HCT116 (cell line): ENCODE data around the gene TOR2A. TPM values are rescaled to one million over a fixed set of nuclear protein-coding genes. Genes with fewer than 3 reads are reported as not detected.

Source experiments
- ATAC-seq: fragments of 200-7000 bp; cut with Tn5 transposase; 2 replicates; pipeline ENCODE4 v1.9.1; 2020; ENCODE audit warnings: mild to moderate bottlenecking, moderate library complexity
- BruUV-seq: library from RNA; stranded (reverse); fragments of 400-500 nt; replicated peaks from 2 replicates; lab custom pipeline; 2021; lab: Mats Ljungman, UMichigan
- CTCF ChIA-PET: fragments of 300-600 bp; sonication (Branson Sonifier 250); formaldehyde crosslinking; loops from one replicate; lab custom pipeline; 2021; ENCODE audit warnings: antibody characterized with exemption; lab: Charles Lee
- POLR2A ChIA-PET: fragments of 300-600, 350-600 bp; sonication (Branson Sonifier 250); formaldehyde crosslinking; loops from one replicate; lab custom pipeline; 2021; ENCODE audit warnings: antibody characterized with exemption; lab: Charles Lee
- RAD21 ChIA-PET, 2 experiments: fragments of 300-600 bp; sonication (Branson Sonifier 250); formaldehyde crosslinking; loops; one replicate each; lab custom pipeline; 2023; ENCODE audit warnings: low total read pairs in 2 of 2; ENCODE audit not compliant: uncharacterized antibody in 2 of 2, unreplicated experiment in 2 of 2, low non-redundant PET in 1 of 2; lab: Charles Lee
- DNase-seq: peaks from one replicate; pipeline ENCODE4 v3.0.0-alpha.2; 2010; ENCODE audit warnings: low read depth, low spot score
- H2AFZ ChIP-seq: fragments of 200-600 bp; shearing (Covaris generic), sonication (generic); 2 replicates; pipeline ENCODE4 v1.6.1; 2017; ENCODE audit warnings: low read depth, mixed run types, mixed read lengths, antibody characterized with exemption, low read length; ENCODE audit not compliant: poor library complexity, severe bottlenecking
- H3K27ac ChIP-seq: 2 replicates; pipeline ENCODE4 v1.5.1; 2012; ENCODE audit warnings: low read depth, low read length
- H3K27me3 ChIP-seq: fragments of 200-600 bp; sonication (generic); 2 replicates; pipeline ENCODE4 v1.6.1; 2016; ENCODE audit warnings: mixed run types, low read length, mixed read lengths; ENCODE audit not compliant: insufficient read depth
- H3K36me3 ChIP-seq, 2 experiments: fragments of 200-500 bp in 1 of 2; fragments of 200-600 bp in 1 of 2; sonication (Bioruptor generic) in 1 of 2; sonication (generic) in 1 of 2; 2 replicates each; pipeline versions ENCODE4 v1.5.1 to v1.6.1; 2014 to 2016; ENCODE audit warnings: low read length in 2 of 2, inconsistent platforms in 1 of 2, mixed read lengths in 1 of 2, mixed run types in 1 of 2; ENCODE audit not compliant: insufficient read depth in 2 of 2, control insufficient read depth in 1 of 2
- H3K4me1 ChIP-seq, 2 experiments: fragments of 200-600 bp in 1 of 2; sonication (generic) in 1 of 2; 2 replicates each; pipeline versions ENCODE4 v1.5.1 to v1.6.1; 2012 to 2017; ENCODE audit warnings: low read length in 2 of 2, inconsistent platforms in 1 of 2, mild to moderate bottlenecking in 1 of 2, mixed read lengths in 1 of 2, mixed run types in 1 of 2, moderate library complexity in 1 of 2; ENCODE audit not compliant: insufficient read depth in 2 of 2, control insufficient read depth in 1 of 2
- H3K4me2 ChIP-seq: fragments of 200-600 bp; sonication (generic); 2 replicates; pipeline ENCODE4 v1.6.1; 2017; ENCODE audit warnings: mixed run types, low read length, mixed read lengths
- H3K4me3 ChIP-seq, 2 experiments: fragments of 200-600 bp in 1 of 2; sonication (generic) in 1 of 2; replicated peaks in 1 of 2; 2 replicates each; pipeline ENCODE4 v1.5.1; 2011 to 2016; ENCODE audit warnings: low read length in 2 of 2, control low read depth in 1 of 2, low read depth in 1 of 2, mild to moderate bottlenecking in 1 of 2, mixed read lengths in 1 of 2, mixed run types in 1 of 2
- H3K79me2 ChIP-seq: fragments of 200-600 bp; sonication (generic); 2 replicates; pipeline ENCODE4 v1.6.1; 2017; ENCODE audit warnings: mild to moderate bottlenecking, mixed run types, low read length, moderate library complexity, mixed read lengths; ENCODE audit not compliant: insufficient read depth
- H3K9ac ChIP-seq: fragments of 200-600 bp; sonication (generic); 2 replicates; pipeline ENCODE4 v1.6.1; 2016; ENCODE audit warnings: low read length, mixed read lengths
- H3K9me2 ChIP-seq: fragments of 200-600 bp; sonication (generic), shearing (Covaris generic); 2 replicates; pipeline ENCODE4 v1.6.1; 2017; ENCODE audit warnings: mixed run types, mild to moderate bottlenecking, moderate library complexity; ENCODE audit not compliant: insufficient read depth
- H3K9me3 ChIP-seq, 2 experiments: fragments of 200-500 bp in 1 of 2; fragments of 200-600 bp in 1 of 2; sonication (Bioruptor generic) in 1 of 2; sonication (generic) in 1 of 2; 2 replicates each; pipeline ENCODE4 v1.6.1; 2014 to 2017; ENCODE audit warnings: low read length in 2 of 2, mixed read lengths in 2 of 2, inconsistent platforms in 1 of 2, low read depth in 1 of 2, mild to moderate bottlenecking in 1 of 2, mixed run types in 1 of 2, moderate library complexity in 1 of 2; ENCODE audit not compliant: control insufficient read depth in 1 of 2, insufficient read depth in 1 of 2
- H4K20me1 ChIP-seq: fragments of 200-600 bp; sonication (generic), shearing (Covaris generic); 2 replicates; pipeline ENCODE4 v1.6.1; 2017; ENCODE audit warnings: mixed run types, mild to moderate bottlenecking, moderate library complexity; ENCODE audit not compliant: insufficient read depth
- CBX3 ChIP-seq: IDR thresholded peaks from 2 replicates; pipeline ENCODE4 v1.6.1; 2012; ENCODE audit warnings: low read depth
- CEBPB ChIP-seq: IDR thresholded peaks from 2 replicates; pipeline ENCODE4 v1.6.1; 2012; ENCODE audit warnings: low read depth
- CTCF ChIP-seq, 3 experiments: fragments of 200-600 bp in 1 of 3; sonication (generic) in 1 of 3; IDR thresholded peaks in 2 of 3; conservative IDR thresholded peaks in 1 of 3; 2 replicates each; pipeline ENCODE4 v1.5.1; 2012 to 2017; ENCODE audit warnings: low read depth in 2 of 3, low read length in 2 of 3, antibody characterized with exemption in 1 of 3, borderline replicate concordance in 1 of 3, control low read depth in 1 of 3, mild to moderate bottlenecking in 1 of 3, mixed read lengths in 1 of 3, mixed run types in 1 of 3, moderate library complexity in 1 of 3; ENCODE audit not compliant: insufficient read depth in 1 of 3
- EGR1 ChIP-seq: IDR thresholded peaks from 2 replicates; pipeline ENCODE4 v1.6.1; 2012; ENCODE audit warnings: low read depth
- EZH2 ChIP-seq: fragments of 200-600 bp; sonication (generic); IDR thresholded peaks from 2 replicates; pipeline ENCODE4 v1.6.1; 2017; ENCODE audit warnings: antibody characterized with exemption, mixed run types
- EZH2phosphoT487 ChIP-seq: fragments of 200-600 bp; IDR thresholded peaks from 2 replicates; pipeline ENCODE4 v1.6.1; 2018; ENCODE audit warnings: antibody characterized with exemption, borderline replicate concordance
- FOSL1 ChIP-seq: IDR thresholded peaks from 2 replicates; pipeline ENCODE4 v1.6.1; 2012; ENCODE audit warnings: low read depth
- JUND ChIP-seq: IDR thresholded peaks from 2 replicates; pipeline ENCODE4 v1.6.1; 2012
- POLR2A ChIP-seq: IDR thresholded peaks from 2 replicates; pipeline ENCODE4 v1.7.0; 2011; ENCODE audit warnings: borderline replicate concordance; ENCODE audit not compliant: insufficient read depth, insufficient read length; ENCODE audit errors: extremely low read depth
- RAD21 ChIP-seq: IDR thresholded peaks from 2 replicates; pipeline ENCODE4 v1.6.1; 2012; ENCODE audit warnings: low read depth, mild to moderate bottlenecking
- SP1 ChIP-seq: IDR thresholded peaks from 2 replicates; pipeline ENCODE4 v1.6.1; 2012; ENCODE audit warnings: low read depth
- SRF ChIP-seq: IDR thresholded peaks from 2 replicates; pipeline ENCODE4 v1.6.1; 2012; ENCODE audit warnings: low read depth
- YY1 ChIP-seq: IDR thresholded peaks from 2 replicates; pipeline ENCODE4 v1.6.1; 2011; ENCODE audit warnings: low read length, low read depth, moderate library complexity, mild to moderate bottlenecking; ENCODE audit not compliant: insufficient replicate concordance; ENCODE audit errors: extremely low read depth
- intact Hi-C: fragments of 100-400 bp; cut with micrococcal nuclease; formaldehyde crosslinking; loops from 2 replicates; pipeline ENCODE4 v1.10.0; 2022
- total RNA-seq: library from RNA; stranded (reverse); gene quantifications from one replicate; pipeline ENCODE4 v1.2.1, GENCODE V29; 2021; ENCODE audit not compliant: unreplicated experiment
- TF ChIP-seq, protein P1 (sequence below): IDR thresholded peaks from 2 replicates; pipeline ENCODE4 v1.6.1; 2012
- TF ChIP-seq, protein P2 (sequence below): IDR thresholded peaks from 2 replicates; pipeline ENCODE4 v1.6.1; 2012

The TOR2A gene
- total RNA-seq, 1 experiment from 2014 or later: 12.0 TPM

GRCh38 chr9:127776195-127776923 lies 41.3 kb upstream of the TOR2A start:
- BruUV-seq: no TSS peak
- Histone ChIP-seq H3K9ac (no peak overlapping the region), H3K9me2 (no peaks in the 10 kb centered on the region), H3K4me3 (no peak overlapping the region), H3K36me3 (no peaks in the 10 kb centered on the region), H3K79me2 (no peaks in the 10 kb centered on the region), H3K9me3 (no peaks in the 10 kb centered on the region), H3K4me1 (peaks cover 6 to 7% of the 10 kb centered on the region in 2 experiments; a peak in 3 of 4 replicates), H3K4me2 (no peak overlapping the region), H2AFZ (no peak overlapping the region), H4K20me1 (no peaks in the 10 kb centered on the region), H3K27me3 (no peaks in the 10 kb centered on the region), H3K27ac (no peak overlapping the region)
- TF ChIP-seq CEBPB (no peak), FOSL1 (no peak)
- RAD21 ChIA-PET: no interaction called here
- DNase-seq: no peak
- ATAC-seq: no peak
- POLR2A ChIA-PET: no interaction called here
- CTCF ChIA-PET: interaction anchor here (0.6 to 0.9 kb wide), 2 partner anchors 8 to 41 kb away, joined by 3 read pairs; partner anchors contain the start of gene TOR2A
- intact Hi-C loops: no loop called here

- H3K27ac ChIP-seq: no peak overlapping the region
- RAD21 ChIA-PET: no interaction called here
- no peak overlapping the region for H3K9ac ChIP-seq
- no peaks in the 10 kb centered on the region for H3K9me3 ChIP-seq
- no peaks in the 10 kb centered on the region for H3K9me2 ChIP-seq
- BruUV-seq: no TSS peak
- CTCF ChIA-PET: no interaction called here
- POLR2A ChIA-PET: no interaction called here
- no peaks in the 10 kb centered on the region for H3K36me3 ChIP-seq
- no peaks in the 10 kb centered on the region for H3K27me3 ChIP-seq
- DNase-seq (no peak), ATAC-seq (no peak)
- no peaks in the 10 kb centered on the region for H3K79me2 ChIP-seq
- no peaks in the 10 kb centered on the region for H4K20me1 ChIP-seq
- H3K4me1 ChIP-seq: peaks cover 13 to 21% of the 10 kb centered on the region in 2 experiments
- H2AFZ ChIP-seq: no peak overlapping the region
- TF ChIP-seq FOSL1 (no peak), SRF (no peak), JUND (no peak), CTCF (IDR thresholded peaks at IDR 0.05 in 2 of 3, conservative IDR thresholded peaks at IDR 0.05 in 1 of 3; ENCODE audit: borderline replicate concordance in 1 of 3, insufficient read depth in 1 of 3, low read depth in 2 of 3, low read length in 2 of 3) (no peak), YY1 (no peak), EZH2phosphoT487 (no peak), CBX3 (no peak), EZH2 (no peak), POLR2A (no peak), EGR1 (no peak), RAD21 (no peak), SP1 (no peak)
- TF ChIP-seq, protein P1, sequence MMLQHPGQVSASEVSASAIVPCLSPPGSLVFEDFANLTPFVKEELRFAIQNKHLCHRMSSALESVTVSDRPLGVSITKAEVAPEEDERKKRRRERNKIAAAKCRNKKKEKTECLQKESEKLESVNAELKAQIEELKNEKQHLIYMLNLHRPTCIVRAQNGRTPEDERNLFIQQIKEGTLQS: no peak
- TF ChIP-seq, protein P2, sequence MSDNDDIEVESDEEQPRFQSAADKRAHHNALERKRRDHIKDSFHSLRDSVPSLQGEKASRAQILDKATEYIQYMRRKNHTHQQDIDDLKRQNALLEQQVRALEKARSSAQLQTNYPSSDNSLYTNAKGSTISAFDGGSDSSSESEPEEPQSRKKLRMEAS: no peak
- intact Hi-C loops: no loop called here
- no peak overlapping the region for H3K4me2 ChIP-seq
- H3K4me3 ChIP-seq: no peak overlapping the region
These were observed 38.9 kb upstream of the TOR2A start for GRCh38 chr9:127773981-127774380.
